Mesothelial cell of epicardium (in vitro differentiated cells): ENCODE data around the gene RIBC2. TPM values are rescaled to one million over a fixed set of nuclear protein-coding genes. Genes with fewer than 3 reads are reported as not detected.

Experiments used
- DNase-seq, 2 experiments: peaks; one replicate each; pipeline ENCODE4 v3.0.0; 2021; ENCODE audit warnings: low spot score in 2 of 2; ENCODE audit not compliant: unreplicated experiment in 2 of 2
- H3K27ac Mint-ChIP-seq: 2 replicates; pipeline ENCODE4 v1.8.0; 2021; ENCODE audit warnings: mixed read lengths
- H3K27me3 Mint-ChIP-seq: 2 replicates; pipeline ENCODE4 v1.8.0; 2021; ENCODE audit warnings: low read depth, mixed read lengths
- H3K36me3 Mint-ChIP-seq: 2 replicates; pipeline ENCODE4 v1.8.0; 2021; ENCODE audit warnings: mixed read lengths
- H3K4me1 Mint-ChIP-seq: 2 replicates; pipeline ENCODE4 v1.8.0; 2021; ENCODE audit warnings: mixed read lengths
- H3K4me3 Mint-ChIP-seq: 2 replicates; pipeline ENCODE4 v1.8.0; 2021; ENCODE audit warnings: mild to moderate bottlenecking, moderate library complexity, mixed read lengths
- H3K9me3 Mint-ChIP-seq: 2 replicates; pipeline ENCODE4 v1.8.0; 2021; ENCODE audit warnings: mixed read lengths
- total RNA-seq: library from RNA; stranded (reverse); gene quantifications from 3 replicates; pipeline ENCODE4 v1.2.1, GENCODE V29; 2021
- TF ChIP-seq, protein P1 (sequence below): fragments of 200-600 bp; sonication (generic); IDR thresholded peaks from one replicate; pipeline ENCODE4 v1.5.0; 2021; ENCODE audit warnings: antibody characterized with exemption; ENCODE audit not compliant: unreplicated experiment

Gene RIBC2
- total RNA-seq, 1 donor from 2014 or later: 2.5 TPM

DNA sequence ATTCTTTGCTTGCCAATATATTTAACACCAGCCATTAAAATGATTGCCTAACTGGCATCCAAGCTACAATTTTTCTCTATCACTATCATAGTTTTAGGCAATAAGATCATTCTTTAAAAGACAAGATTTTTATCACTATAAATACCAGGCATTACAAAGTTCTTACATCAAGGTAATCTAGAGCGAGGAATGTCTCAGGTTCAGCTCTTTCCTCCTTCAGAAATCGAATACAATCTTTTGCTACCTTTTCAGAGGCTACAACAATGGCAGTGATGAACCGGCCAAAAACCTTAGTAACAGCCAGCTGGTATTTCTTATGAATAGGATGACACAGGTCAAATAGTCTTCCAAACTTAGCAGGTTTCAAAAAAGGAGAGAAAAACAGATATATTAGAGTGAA, 23.9 kb upstream of the RIBC2 start:
- peaks cover 2% of the 10 kb centered on the region for H3K27me3 Mint-ChIP-seq
- no peak overlapping the region for H3K4me3 Mint-ChIP-seq
- DNase-seq: no peak
- peaks cover 7% of the 10 kb centered on the region for H3K4me1 Mint-ChIP-seq
- TF ChIP-seq, protein P1, sequence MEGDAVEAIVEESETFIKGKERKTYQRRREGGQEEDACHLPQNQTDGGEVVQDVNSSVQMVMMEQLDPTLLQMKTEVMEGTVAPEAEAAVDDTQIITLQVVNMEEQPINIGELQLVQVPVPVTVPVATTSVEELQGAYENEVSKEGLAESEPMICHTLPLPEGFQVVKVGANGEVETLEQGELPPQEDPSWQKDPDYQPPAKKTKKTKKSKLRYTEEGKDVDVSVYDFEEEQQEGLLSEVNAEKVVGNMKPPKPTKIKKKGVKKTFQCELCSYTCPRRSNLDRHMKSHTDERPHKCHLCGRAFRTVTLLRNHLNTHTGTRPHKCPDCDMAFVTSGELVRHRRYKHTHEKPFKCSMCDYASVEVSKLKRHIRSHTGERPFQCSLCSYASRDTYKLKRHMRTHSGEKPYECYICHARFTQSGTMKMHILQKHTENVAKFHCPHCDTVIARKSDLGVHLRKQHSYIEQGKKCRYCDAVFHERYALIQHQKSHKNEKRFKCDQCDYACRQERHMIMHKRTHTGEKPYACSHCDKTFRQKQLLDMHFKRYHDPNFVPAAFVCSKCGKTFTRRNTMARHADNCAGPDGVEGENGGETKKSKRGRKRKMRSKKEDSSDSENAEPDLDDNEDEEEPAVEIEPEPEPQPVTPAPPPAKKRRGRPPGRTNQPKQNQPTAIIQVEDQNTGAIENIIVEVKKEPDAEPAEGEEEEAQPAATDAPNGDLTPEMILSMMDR: no peak
- no peaks in the 10 kb centered on the region for H3K9me3 Mint-ChIP-seq
- H3K27ac Mint-ChIP-seq: peak overlapping the region; percentile 34
- H3K36me3 Mint-ChIP-seq: no peaks in the 10 kb centered on the region

DNA sequence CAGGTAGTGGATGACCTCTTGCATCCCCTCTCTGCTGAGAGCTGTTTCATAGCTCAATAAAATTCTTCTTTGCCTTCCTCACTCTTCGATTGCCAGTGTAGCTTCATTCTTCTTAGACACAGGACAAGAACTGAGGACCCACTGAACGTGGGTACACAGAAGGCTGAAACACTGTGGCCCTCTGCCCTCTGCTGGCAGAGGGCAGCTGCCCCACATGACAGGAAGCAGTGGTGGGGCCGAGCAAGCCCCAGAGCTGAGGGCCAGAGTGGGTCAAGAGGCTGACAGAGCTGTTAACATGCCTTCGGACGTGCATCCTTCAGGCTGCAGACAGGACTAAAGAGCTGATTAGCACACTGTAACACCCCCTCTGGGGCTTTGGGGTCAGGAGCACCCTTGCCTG, 15.7 kb upstream of the RIBC2 start:
- H3K27ac Mint-ChIP-seq: no peak overlapping the region
- no peaks in the 10 kb centered on the region for H3K27me3 Mint-ChIP-seq
- no peak for DNase-seq
- H3K36me3 Mint-ChIP-seq: no peaks in the 10 kb centered on the region
- peaks cover 4% of the 10 kb centered on the region for H3K4me1 Mint-ChIP-seq
- H3K4me3 Mint-ChIP-seq: no peak overlapping the region
- H3K9me3 Mint-ChIP-seq: no peaks in the 10 kb centered on the region
- TF ChIP-seq, protein P1: no peak

DNA sequence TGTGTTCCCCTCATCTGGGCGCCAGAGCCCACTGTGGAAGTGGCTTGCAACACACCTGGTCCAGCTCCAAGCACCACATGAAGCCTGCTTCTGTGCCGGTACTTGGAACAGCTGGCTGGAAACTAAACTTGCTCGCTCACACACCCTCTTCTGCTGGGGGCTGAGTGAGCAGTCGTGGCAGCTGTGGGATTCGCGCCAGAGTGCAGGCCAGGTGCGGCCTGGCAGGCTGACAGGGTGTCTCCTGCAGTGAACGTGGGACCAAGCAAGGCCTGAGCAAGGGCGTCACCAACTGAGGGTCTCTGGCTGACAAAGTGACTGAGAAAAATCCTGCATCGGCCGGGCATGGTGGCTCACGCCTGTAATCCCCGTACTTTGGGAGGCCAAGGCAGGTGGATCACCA, 15.3 kb upstream of the RIBC2 start:
- TF ChIP-seq, protein P1: no peak

DNA sequence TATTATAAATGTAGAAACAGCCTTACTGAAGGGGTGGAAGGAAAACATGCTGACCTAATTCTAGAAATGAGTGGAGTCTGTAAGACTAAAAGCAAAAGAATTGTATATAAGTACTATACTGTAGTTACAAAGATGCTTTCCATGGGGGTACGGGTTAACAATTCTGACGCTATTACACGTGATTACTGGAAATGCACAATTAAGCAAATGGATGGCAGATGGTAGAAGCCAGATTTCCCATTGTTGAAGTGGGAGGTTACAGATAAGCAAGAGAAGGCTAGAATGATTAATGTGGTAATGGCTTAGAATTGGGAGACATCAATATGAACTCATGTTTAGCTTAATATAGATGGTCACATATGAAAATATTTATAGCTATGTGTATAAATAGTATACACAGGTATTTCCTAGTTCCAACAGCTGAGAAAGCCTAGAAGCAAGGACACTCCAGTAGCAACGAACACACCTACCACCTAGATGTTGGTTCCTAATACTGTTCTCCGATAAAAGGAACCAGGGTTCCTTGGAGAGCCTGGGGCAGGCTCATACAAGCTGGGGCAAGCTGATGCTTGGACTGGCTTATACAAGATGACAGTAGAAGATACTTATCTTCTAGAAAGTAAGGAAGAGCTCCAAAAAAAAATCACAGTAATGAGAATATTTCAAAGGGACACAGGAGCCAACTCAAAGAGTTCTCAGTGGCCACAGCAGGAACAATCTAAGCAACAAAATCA, 13.6 kb upstream of the RIBC2 start:
- Mint-ChIP-seq H3K27me3 (no peaks in the 10 kb centered on the region), H3K36me3 (no peaks in the 10 kb centered on the region), H3K4me3 (no peak overlapping the region), H3K4me1 (peaks cover 4% of the 10 kb centered on the region), H3K9me3 (no peaks in the 10 kb centered on the region), H3K27ac (no peak overlapping the region)
- TF ChIP-seq, protein P1: no peak
- no peak for DNase-seq

More for the DNA sequence above, 15.3 kb upstream of the RIBC2 start:
- H3K27ac Mint-ChIP-seq: no peak overlapping the region
- H3K9me3 Mint-ChIP-seq: no peaks in the 10 kb centered on the region
- no peak for DNase-seq
- H3K4me1 Mint-ChIP-seq: peaks cover 4% of the 10 kb centered on the region
- H3K36me3 Mint-ChIP-seq: no peaks in the 10 kb centered on the region
- no peak overlapping the region for H3K4me3 Mint-ChIP-seq
- H3K27me3 Mint-ChIP-seq: no peaks in the 10 kb centered on the region

DNA sequence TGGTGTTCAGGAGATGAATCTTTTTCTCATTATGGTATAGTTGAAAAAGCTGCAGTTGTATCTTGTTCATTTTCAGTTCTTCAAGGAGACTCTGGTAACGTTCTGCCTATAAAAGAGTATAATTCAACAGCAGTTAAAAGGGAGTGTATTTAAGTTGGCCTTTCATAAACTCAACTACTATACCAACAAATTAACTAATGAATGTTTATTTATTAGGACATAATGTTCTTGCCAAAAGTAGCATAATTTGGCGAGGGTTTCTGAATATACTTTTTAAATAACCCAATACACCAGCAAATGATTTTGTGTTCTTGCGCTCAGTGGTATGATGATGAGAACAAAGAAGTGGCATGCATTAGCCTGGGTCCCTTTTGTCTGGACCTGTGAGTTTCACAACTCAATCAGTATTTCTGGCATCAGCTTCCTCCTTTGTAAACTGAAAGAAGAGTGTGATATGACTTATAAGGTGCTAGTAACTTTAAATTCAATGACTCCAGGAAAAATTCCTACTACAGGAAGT, 11.0 kb upstream of the RIBC2 start:
- Mint-ChIP-seq H3K27me3 (no peaks in the 10 kb centered on the region), H3K27ac (no peak overlapping the region), H3K36me3 (no peaks in the 10 kb centered on the region), H3K4me1 (peaks cover 4% of the 10 kb centered on the region), H3K4me3 (no peak overlapping the region), H3K9me3 (no peaks in the 10 kb centered on the region)
- no peak for DNase-seq
- TF ChIP-seq, protein P1: no peak
